Pons (tissue), 1 donor: ENCODE results near the gene PLAC8.
"Not testable (repeated sequence)": the region's sequence is repeated elsewhere in the genome, so short reads cannot be mapped to it uniquely, and the experiment has no call there.

ENCODE experiments used
- DNase-seq: peaks from one replicate; pipeline ENCODE4 v3.0.0-alpha.2; 2016; ENCODE audit warnings: low spot score

PLAC8 gene

DNA sequence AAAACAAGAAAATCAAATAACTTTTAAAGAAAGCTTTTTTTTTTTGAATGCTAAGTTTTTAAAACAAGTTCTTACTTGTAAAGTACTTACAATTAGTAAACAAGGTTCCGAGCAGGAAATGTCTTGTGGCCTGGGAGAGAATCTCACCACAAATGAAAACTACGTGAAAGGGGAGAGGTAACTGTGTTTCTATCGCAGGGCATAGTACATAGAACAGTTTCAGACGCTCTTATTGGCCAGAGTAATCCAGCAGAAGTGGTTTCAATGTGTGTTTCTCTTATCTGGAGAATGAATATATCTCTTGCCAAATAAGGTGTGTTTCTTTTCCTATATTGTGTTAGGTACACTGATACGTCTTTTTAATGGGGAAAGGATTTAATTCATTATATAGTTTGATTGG is at the start of gene PLAC8:
Gene PLAC8, minus strand, starts transcription at position 154 of the 400 bp plus-strand sequence. CDS start 6,808 bp downstream, outside the sequence.
- no peak for DNase-seq

DNA sequence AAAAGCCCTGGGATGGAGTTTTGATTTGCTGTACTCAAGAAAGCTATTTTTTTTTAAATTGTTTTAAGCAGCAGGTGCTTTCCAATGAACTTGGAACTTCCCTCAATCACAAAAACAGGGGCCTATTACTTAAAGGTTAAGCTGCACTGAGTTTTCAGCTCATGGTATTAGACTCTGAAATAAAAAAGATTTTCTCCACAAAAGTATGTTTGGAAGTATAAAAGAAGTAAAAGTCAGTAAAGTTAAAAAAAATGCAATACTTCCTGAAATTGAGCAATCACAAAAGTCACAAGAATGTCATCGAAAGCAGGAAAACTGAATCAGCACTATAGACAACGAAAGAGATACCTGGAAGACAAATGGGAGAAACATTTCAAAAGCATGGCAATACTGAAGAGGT is 38.9 kb upstream of the PLAC8 start:
- DNase-seq = no peak

- DNase-seq = no peak
Observed at GRCh38 chr4:83152746-83153145, 38.2 kb upstream of the PLAC8 start.

GRCh38 chr4:83151651-83152050 is 37.1 kb upstream of the PLAC8 start:
- DNase-seq = no peak

GRCh38 chr4:83150653-83151330 is 36.3 kb upstream of the PLAC8 start:
- no peak for DNase-seq

- DNase-seq = no peak
Observed at GRCh38 chr4:83149865-83150652, 35.5 kb upstream of the PLAC8 start.

- no peak for DNase-seq
Observed at GRCh38 chr4:83146841-83147240, 32.3 kb upstream of the PLAC8 start.

GRCh38 chr4:83145776-83146175 is 31.2 kb upstream of the PLAC8 start:
- DNase-seq = not testable (repeated sequence)

GRCh38 chr4:83139514-83140156 is 25.1 kb upstream of the PLAC8 start:
- DNase-seq = no peak

- DNase-seq = no peak
Observed at GRCh38 chr4:83138946-83139345, 24.4 kb upstream of the PLAC8 start.

DNA sequence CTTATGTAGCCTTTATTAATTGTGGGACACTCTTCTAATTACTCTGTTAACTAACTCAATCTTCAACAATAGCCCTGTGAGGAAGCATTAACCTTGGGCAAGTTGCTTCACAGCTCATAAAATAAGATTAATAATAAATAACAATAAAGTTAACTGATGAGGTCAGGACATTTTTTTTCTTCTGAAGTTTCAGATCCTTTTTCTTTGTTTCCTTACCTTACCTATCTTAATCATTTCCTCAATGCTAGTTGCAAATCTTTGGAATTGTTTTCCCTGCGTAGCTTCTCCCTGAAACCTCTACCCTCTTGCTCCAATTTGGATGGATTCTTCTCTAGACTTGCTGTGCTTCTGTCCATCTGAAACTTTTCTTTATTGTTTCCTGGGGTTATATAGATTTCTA is 17.5 kb upstream of the PLAC8 start:
- no peak for DNase-seq

- no peak for DNase-seq
Observed at GRCh38 chr4:83129264-83129663, 14.7 kb upstream of the PLAC8 start.

- DNase-seq = no peak
Observed at GRCh38 chr4:83128240-83128929, 13.9 kb upstream of the PLAC8 start.

- DNase-seq = no peak
Observed at GRCh38 chr4:83125738-83126141, 11.2 kb upstream of the PLAC8 start.

DNA sequence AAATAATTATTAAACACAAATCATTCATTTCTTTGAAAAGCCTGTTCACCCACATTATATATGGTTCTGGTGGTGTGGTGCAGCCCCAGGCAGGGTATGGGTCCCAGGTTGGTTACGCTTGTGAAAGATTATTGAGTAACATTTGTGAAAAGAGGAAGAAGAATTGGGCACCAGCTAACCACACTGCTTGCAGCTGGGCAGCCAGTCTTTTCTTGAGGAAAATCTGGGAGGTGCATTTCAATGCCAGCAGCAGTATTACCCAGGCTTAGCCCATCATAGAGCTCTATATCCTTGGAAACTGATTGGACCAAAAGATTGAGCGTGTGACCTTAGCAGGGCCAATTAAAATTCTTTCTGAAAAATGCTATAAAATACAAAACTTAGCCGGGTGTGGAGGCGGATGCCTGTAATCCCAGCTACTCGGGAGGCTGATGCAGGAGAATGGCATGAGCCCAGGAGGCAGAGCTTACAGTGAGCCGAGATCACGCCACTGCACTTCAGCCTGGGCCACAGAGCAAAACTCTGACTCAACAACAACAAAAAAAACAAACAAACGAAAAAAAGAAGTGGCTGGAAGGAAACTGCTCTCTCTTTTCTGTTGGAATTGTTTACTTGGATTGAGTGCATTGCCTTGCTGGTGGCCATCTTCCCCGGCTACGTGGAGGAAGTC is 9.7 kb upstream of the PLAC8 start:
- peak; percentile 68 for DNase-seq

DNA sequence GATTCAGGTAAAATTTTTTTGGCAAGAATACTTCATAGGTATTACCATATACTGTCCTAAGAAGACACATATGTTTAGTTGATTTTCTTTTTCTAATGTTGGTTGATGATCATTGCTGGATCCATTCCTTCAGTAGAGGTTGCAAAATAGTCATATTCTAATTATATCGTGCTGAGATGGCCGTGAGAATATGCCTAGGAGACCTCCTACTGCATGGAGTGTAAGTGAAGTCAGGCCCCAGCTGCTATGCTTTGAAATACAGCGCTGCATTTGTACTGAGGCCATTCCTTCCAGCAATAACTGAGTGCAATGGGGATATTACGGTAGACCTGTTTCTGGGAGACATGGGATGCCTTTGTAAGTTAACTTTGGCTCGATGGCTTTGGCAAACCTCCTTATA is 6.7 kb upstream of the PLAC8 start:
- no peak for DNase-seq

GRCh38 chr4:83118869-83119268 is 4.3 kb upstream of the PLAC8 start:
- no peak for DNase-seq

DNA sequence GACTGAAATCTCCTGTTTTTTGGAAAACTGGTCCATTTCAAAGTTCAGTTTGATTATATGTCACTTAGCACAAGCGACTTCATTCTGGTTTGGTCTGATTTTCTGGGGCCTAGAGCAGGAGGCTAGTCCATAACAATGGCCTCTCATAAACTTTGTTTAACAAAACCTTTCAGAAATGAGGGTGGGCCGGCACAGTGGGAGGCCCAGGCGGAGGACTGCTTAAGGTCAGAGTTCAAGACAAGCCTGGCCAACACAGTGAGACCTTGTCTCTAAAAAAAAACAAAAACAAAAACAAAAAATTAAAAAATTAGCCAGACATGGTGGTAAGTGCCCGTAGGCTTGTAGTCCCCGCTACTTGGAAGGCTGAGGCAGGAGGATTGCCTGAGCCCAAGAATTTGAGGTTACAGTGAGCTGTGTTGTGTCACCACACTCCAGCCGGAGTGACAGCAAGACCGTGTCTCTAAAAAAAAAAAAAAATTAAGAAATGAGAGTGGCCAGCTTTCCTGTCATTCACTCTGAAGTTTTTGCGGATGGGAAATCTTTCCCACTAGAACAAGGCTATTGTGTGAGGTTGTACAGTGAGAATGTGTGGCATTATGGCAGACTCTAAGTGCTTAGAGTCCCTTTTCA is 1.2 kb upstream of the PLAC8 start:
- no peak for DNase-seq

DNA sequence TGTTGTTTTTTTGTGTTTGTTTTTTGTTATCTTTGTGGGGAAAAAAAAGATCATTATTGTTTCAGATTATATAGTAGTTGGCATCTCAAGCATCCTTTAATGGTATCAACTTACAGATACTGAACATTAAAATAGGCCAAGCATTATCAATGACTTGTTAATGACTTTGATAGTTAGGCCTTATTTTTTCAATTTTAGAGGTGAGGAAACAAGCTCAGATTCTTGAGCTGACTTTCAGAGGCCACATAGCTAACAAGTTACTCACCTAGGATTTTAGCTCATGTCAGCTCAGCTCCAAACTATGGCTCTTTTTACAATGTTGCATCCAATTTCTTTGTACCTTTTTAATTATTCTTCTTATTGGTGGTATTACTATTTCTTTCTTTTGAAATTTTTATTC is 471 bp upstream of the PLAC8 start:
- no peak for DNase-seq

GRCh38 chr4:83113429-83113786 is 1.1 kb downstream of the PLAC8 start:
- no peak for DNase-seq

DNA sequence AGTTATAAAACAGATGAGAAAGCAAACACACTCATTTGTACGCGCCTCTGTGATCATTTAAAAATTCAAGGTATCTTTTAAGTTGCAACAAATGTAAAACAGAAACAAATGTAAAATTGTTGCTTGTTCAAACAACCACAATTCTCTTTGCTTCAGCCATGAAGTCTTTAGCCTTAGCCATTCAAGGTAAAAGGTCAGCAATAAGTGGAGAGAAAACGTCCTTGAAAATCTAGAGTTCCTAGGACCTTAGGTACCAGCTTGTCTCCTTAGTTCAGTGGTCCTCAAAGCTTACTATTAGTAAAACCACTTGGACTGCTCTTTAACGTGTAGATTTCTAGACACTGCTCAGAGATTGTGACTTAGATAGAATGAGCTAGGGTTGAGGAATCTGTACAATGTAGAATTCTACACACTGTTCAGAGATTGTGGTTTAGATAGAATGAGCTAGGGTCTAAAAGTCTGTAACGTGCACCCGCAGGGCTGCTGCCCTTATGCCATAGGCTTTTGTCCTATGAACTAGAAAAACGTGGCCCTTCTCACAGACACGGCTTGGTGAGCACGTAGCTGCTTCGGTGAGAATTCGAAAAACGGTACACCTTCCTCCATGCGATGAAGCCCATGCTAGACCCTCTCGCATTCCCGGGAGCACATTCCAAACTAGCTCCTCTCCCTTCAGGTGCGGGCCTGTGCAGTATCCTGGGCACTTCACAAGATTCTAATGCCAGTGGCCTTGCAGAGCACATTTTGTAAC is 1.7 kb downstream of the PLAC8 start:
- no peak for DNase-seq
